Neural progenitor cell (in vitro differentiated cells): ENCODE data around the gene ADAMTS4. TPM values are rescaled to one million over a fixed set of nuclear protein-coding genes. Genes with fewer than 3 reads are reported as not detected.

ENCODE experiments used
- DNase-seq: peaks from one replicate; pipeline ENCODE4 v3.0.0-alpha.2; 2016; ENCODE audit warnings: low spot score
- H2AFZ ChIP-seq: fragments of 200-600 bp; sonication (generic); replicated peaks from 2 replicates; pipeline ENCODE4 v1.6.1; 2016; ENCODE audit warnings: antibody characterized with exemption
- H3F3A ChIP-seq: fragments of 200-600 bp; sonication (generic); 2 replicates; pipeline ENCODE4 v1.6.1; 2016; ENCODE audit warnings: antibody characterized with exemption, low read depth
- H3K27ac ChIP-seq: fragments of 200-600 bp; sonication (generic); 2 replicates; pipeline ENCODE4 v1.5.1; 2016; ENCODE audit warnings: mild to moderate bottlenecking
- H3K27me3 ChIP-seq: fragments of 200-600 bp; sonication (generic); 2 replicates; pipeline ENCODE4 v1.6.1; 2016; ENCODE audit warnings: mild to moderate bottlenecking, moderate library complexity
- H3K36me3 ChIP-seq: fragments of 200-600 bp; sonication (generic); 2 replicates; pipeline ENCODE4 v1.5.1; 2016
- H3K4me1 ChIP-seq: fragments of 200-600 bp; sonication (generic); 2 replicates; pipeline ENCODE4 v1.6.1; 2016; ENCODE audit warnings: mixed run types
- H3K4me2 ChIP-seq: fragments of 200-600 bp; sonication (generic); 2 replicates; pipeline ENCODE4 v1.6.1; 2016
- H3K4me3 ChIP-seq: fragments of 200-600 bp; sonication (generic); 2 replicates; pipeline ENCODE4 v1.5.1; 2016
- H3K79me2 ChIP-seq: fragments of 200-600 bp; sonication (generic); 2 replicates; pipeline ENCODE4 v1.6.1; 2016; ENCODE audit warnings: low read depth
- H3K9ac ChIP-seq: fragments of 200-600 bp; sonication (generic); 2 replicates; pipeline ENCODE4 v1.6.1; 2016
- H3K9me3 ChIP-seq: fragments of 200-600 bp; sonication (generic); 2 replicates; pipeline ENCODE4 v1.5.1; 2016; ENCODE audit warnings: low read depth
- H4K20me1 ChIP-seq: fragments of 200-600 bp; sonication (generic); 2 replicates; pipeline ENCODE4 v1.6.1; 2016; ENCODE audit warnings: low read depth
- H3K27ac Mint-ChIP-seq: 3 replicates; pipeline ENCODE4 v1.8.0; 2021; ENCODE audit warnings: mixed read lengths
- H3K27me3 Mint-ChIP-seq: 2 replicates; pipeline ENCODE4 v1.8.0; 2022; ENCODE audit warnings: low read depth, mild to moderate bottlenecking, inconsistent platforms, moderate library complexity, mixed read lengths; ENCODE audit not compliant: insufficient read depth
- H3K36me3 Mint-ChIP-seq: 3 replicates; pipeline ENCODE4 v1.8.0; 2021; ENCODE audit warnings: mixed read lengths
- H3K4me1 Mint-ChIP-seq: 3 replicates; pipeline ENCODE4 v1.8.0; 2021; ENCODE audit warnings: mixed read lengths
- H3K4me3 Mint-ChIP-seq: 3 replicates; pipeline ENCODE4 v1.8.0; 2021; ENCODE audit warnings: mild to moderate bottlenecking, moderate library complexity, mixed read lengths
- H3K9me3 Mint-ChIP-seq: 3 replicates; pipeline ENCODE4 v1.8.0; 2020; ENCODE audit warnings: mixed read lengths
- EZH2 ChIP-seq: fragments of 200-600 bp; sonication (generic); IDR thresholded peaks from 2 replicates; pipeline ENCODE4 v1.6.1; 2017; ENCODE audit warnings: antibody characterized with exemption, mild to moderate bottlenecking, moderate library complexity
- EZH2phosphoT487 ChIP-seq: fragments of 200-600 bp; sonication (generic); IDR thresholded peaks from 2 replicates; pipeline ENCODE4 v1.6.1; 2017; ENCODE audit warnings: antibody characterized with exemption
- total RNA-seq: library from RNA; depleted of rRNA; stranded (reverse); fragments of >200 nt; gene quantifications from 2 replicates; pipeline ENCODE4 v1.2.3, GENCODE V29; 2015; ENCODE audit warnings: low replicate concordance
- TF ChIP-seq, protein P1 (sequence below): fragments of 200-600 bp; sonication (generic); IDR thresholded peaks from 2 replicates; pipeline ENCODE4 v1.5.1; 2017; ENCODE audit warnings: antibody characterized with exemption, mild to moderate bottlenecking

The ADAMTS4 gene
- total RNA-seq, 1 donor from 2014 or later = 1.3 TPM

DNA sequence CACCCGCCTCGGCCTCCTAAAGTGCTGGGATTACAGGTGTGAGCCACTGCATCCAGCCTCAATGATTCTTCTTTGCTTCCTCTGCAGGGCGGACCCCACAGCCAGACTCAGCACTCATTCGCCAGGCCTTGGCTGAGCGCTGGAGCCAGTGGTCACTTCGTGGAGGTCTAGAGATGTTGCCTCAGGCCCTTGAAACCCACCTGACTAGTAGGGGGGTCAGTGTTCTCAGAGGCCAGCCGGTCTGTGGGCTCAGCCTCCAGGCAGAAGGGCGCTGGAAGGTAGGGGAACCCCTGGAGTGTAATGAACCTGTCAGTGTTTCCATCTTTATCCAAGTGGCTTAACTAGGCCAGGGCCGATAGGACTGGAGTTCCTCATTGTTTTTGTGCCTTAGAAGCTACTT is 29.9 kb downstream of the ADAMTS4 start:
- DNase-seq = no peak
- TF ChIP-seq EZH2 (no peak), EZH2phosphoT487 (no peak)
- TF ChIP-seq, protein P1, sequence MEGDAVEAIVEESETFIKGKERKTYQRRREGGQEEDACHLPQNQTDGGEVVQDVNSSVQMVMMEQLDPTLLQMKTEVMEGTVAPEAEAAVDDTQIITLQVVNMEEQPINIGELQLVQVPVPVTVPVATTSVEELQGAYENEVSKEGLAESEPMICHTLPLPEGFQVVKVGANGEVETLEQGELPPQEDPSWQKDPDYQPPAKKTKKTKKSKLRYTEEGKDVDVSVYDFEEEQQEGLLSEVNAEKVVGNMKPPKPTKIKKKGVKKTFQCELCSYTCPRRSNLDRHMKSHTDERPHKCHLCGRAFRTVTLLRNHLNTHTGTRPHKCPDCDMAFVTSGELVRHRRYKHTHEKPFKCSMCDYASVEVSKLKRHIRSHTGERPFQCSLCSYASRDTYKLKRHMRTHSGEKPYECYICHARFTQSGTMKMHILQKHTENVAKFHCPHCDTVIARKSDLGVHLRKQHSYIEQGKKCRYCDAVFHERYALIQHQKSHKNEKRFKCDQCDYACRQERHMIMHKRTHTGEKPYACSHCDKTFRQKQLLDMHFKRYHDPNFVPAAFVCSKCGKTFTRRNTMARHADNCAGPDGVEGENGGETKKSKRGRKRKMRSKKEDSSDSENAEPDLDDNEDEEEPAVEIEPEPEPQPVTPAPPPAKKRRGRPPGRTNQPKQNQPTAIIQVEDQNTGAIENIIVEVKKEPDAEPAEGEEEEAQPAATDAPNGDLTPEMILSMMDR = no peak
- Histone ChIP-seq H2AFZ (no peak overlapping the region), H3K9ac (no peak overlapping the region), H3K4me1 (no peaks in the 10 kb centered on the region), H3K27ac (no peak overlapping the region), H3K4me3 (no peak overlapping the region), H3K79me2 (no peaks in the 10 kb centered on the region), H3K9me3 (no peaks in the 10 kb centered on the region), H3K36me3 (no peaks in the 10 kb centered on the region), H4K20me1 (no peaks in the 10 kb centered on the region), H3K27me3 (no peaks in the 10 kb centered on the region), H3F3A (peaks cover 24% of the 10 kb centered on the region), H3K4me2 (no peak overlapping the region)
- no peaks in the 10 kb centered on the region for H3K9me3 Mint-ChIP-seq
- peaks cover 2% of the 10 kb centered on the region for H3K27me3 Mint-ChIP-seq
- H3K4me1 Mint-ChIP-seq = peaks cover 22% of the 10 kb centered on the region
- peak overlapping the region; percentile 46 for H3K4me3 Mint-ChIP-seq
- no peak overlapping the region for H3K27ac Mint-ChIP-seq
- peaks cover 23% of the 10 kb centered on the region for H3K36me3 Mint-ChIP-seq

DNA sequence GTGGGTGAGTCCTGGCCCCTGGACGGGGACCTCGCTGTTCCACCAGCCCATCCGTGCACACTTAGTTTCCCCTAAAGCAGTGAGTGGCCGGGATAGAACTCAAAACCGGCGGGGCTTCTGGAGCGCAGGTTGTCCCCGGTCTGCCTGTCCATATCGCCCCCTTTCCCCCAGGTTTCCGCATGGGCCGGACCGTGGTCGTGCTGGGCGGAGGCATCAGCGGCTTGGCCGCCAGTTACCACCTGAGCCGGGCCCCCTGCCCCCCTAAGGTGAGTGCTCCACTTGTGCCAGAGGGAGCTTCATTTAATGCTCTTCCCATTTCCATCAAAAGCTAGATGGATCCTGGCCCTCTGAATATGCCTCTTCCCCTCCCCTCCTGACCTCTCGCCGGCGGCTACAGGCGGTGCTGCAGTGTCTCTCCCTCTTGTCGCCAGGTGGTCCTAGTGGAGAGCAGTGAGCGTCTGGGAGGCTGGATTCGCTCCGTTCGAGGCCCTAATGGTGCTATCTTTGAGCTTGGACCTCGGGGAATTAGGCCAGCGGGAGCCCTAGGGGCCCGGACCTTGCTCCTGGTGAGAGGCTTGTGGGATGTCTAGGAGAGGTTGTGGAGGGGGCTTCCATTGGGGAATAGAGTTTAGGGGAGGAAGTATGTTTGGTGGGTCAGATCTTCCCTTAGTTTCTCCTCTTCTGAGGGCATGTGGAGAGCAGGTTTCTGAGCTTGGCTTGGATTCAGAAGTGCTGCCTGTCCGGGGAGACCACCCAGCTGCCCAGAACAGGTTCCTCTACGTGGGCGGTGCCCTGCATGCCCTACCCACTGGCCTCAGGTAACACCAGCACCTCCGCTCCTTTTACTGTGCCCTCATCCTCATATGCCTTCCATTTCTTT is 31.9 kb downstream of the ADAMTS4 start:
- H3K36me3 Mint-ChIP-seq = peaks cover 22% of the 10 kb centered on the region
- peak overlapping the region; percentile 96 for H3K4me3 Mint-ChIP-seq
- DNase-seq = peak; percentile 66
- H3K9ac ChIP-seq = peak overlapping the region; percentile 65
- peak overlapping the region; percentile 89 for H3K27ac Mint-ChIP-seq
- no peaks in the 10 kb centered on the region for H4K20me1 ChIP-seq
- H3K4me1 Mint-ChIP-seq = peaks cover 26% of the 10 kb centered on the region
- no peaks in the 10 kb centered on the region for H3K9me3 Mint-ChIP-seq
- H3K4me1 ChIP-seq = no peaks in the 10 kb centered on the region
- H3K79me2 ChIP-seq = no peaks in the 10 kb centered on the region
- peaks cover 2% of the 10 kb centered on the region for H3K27me3 Mint-ChIP-seq
- H3K36me3 ChIP-seq = no peaks in the 10 kb centered on the region
- no peak for TF ChIP-seq EZH2
- peak overlapping the region; percentile 64 for H3K4me3 ChIP-seq
- H2AFZ ChIP-seq = peak overlapping the region; percentile 38
- H3K4me2 ChIP-seq = peak overlapping the region; percentile 89
- no peaks in the 10 kb centered on the region for H3K27me3 ChIP-seq
- H3K27ac ChIP-seq = no peak overlapping the region
- H3F3A ChIP-seq = peaks cover 24% of the 10 kb centered on the region
- H3K9me3 ChIP-seq = no peaks in the 10 kb centered on the region

DNA sequence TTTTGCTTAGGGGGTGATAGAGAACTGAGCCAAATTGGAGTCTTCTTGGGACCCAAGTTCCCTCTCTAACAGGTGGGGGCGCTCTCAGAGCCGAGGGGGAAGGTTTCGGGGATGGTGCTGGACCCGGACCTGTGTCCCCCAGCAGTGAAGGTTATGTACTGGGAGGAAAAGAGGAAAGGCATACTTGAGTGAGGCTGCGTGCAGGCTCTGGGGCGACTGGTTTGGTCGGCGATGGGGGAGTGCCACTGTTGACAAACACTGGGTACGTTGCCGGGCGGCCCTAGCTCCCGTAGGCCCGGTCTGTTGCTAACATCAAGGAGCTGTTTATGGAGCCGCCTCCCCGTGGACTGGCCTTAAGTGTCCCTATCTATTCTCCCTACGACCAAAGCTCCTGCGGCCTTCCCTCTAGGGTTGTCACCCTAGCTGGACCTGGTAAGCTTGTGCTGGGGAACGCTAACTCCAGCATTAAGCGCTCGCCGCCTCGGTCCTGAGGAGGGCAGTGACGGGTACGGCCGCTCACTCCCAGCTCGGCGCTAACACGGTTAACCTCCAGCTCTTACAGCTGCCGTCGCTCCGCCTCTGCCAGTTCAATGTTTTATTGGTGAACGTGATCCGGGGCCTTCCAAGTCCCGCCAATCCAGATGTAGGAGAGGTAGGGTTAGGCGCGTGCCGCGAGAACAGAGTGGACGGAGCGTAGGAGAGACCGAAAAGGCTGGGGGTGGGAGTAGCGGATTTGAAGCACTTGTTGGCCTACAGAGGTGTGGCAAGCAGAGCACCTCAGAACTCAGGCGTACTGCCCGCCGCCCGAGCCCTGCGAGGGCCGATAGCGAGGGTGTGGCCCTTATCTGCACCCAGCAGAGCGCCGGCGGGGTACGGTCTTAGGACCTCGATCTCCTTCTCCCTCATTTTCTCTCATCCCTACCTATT is 32.8 kb downstream of the ADAMTS4 start, which contains the start of gene PPOX:
PPOX (plus strand) TSS at position 685 of the 927 bp plus-strand sequence. CDS start 422 bp downstream, outside the sequence.
- Histone ChIP-seq H3F3A (peaks cover 24% of the 10 kb centered on the region), H3K27me3 (no peaks in the 10 kb centered on the region), H3K79me2 (no peaks in the 10 kb centered on the region), H2AFZ (peak within 1 kb of the TSS; percentile 44), H3K9me3 (no peaks in the 10 kb centered on the region), H3K4me2 (peak within 1 kb of the TSS; percentile 89), H3K9ac (peak within 1 kb of the TSS; percentile 65), H3K27ac (no peak within 1 kb of the TSS), H3K36me3 (no peaks in the 10 kb centered on the region), H3K4me1 (no peaks in the 10 kb centered on the region), H4K20me1 (no peaks in the 10 kb centered on the region), H3K4me3 (peak within 1 kb of the TSS; percentile 64)
- TF ChIP-seq, protein P1 = peak; percentile 64
- no peak for TF ChIP-seq EZH2phosphoT487
- Mint-ChIP-seq H3K4me1 (peaks cover 32% of the 10 kb centered on the region), H3K27me3 (peaks cover 5% of the 10 kb centered on the region), H3K36me3 (peaks cover 25% of the 10 kb centered on the region), H3K9me3 (no peaks in the 10 kb centered on the region), H3K4me3 (peak within 1 kb of the TSS; percentile 96), H3K27ac (peak within 1 kb of the TSS; percentile 89)
- DNase-seq = peak; percentile 97
